Esophagus (tissue), 2 donors: ENCODE measurements around the gene IPO13. TPM values are rescaled to one million over a fixed set of nuclear protein-coding genes. Genes with fewer than 3 reads are reported as not detected.

Experiments
- H3K27ac ChIP-seq, 2 donors: one replicate each; pipeline ENCODE4 v1.5.1; 2013; ENCODE audit warnings: low read depth in 2 of 2, mild to moderate bottlenecking in 2 of 2, inconsistent platforms in 1 of 2, low read length in 1 of 2, moderate library complexity in 1 of 2
- H3K27me3 ChIP-seq, 2 donors: one replicate each; pipeline ENCODE4 v1.6.1; 2013; ENCODE audit warnings: low read length in 2 of 2, control low read depth in 1 of 2, mild to moderate bottlenecking in 1 of 2; ENCODE audit not compliant: insufficient read depth in 2 of 2, control insufficient read depth in 1 of 2
- H3K36me3 ChIP-seq, 2 donors: one replicate each; pipeline ENCODE4 v1.6.1; 2013; ENCODE audit warnings: low read length in 1 of 2; ENCODE audit not compliant: control insufficient read depth in 2 of 2, insufficient read depth in 2 of 2
- H3K4me1 ChIP-seq, 2 donors: one replicate each; pipeline ENCODE4 v1.6.1; 2013; ENCODE audit warnings: low read length in 1 of 2; ENCODE audit not compliant: control insufficient read depth in 2 of 2, insufficient read depth in 2 of 2
- H3K4me3 ChIP-seq, 2 donors: one replicate each; pipeline ENCODE4 v1.5.1; 2013; ENCODE audit warnings: low read length in 2 of 2, mild to moderate bottlenecking in 2 of 2, low read depth in 1 of 2, moderate library complexity in 1 of 2
- H3K9me3 ChIP-seq, 2 donors: one replicate each; pipeline ENCODE4 v1.6.1; 2013; ENCODE audit warnings: mild to moderate bottlenecking in 2 of 2, low read depth in 1 of 2, low read length in 1 of 2, moderate library complexity in 1 of 2; ENCODE audit not compliant: control insufficient read depth in 2 of 2, insufficient read depth in 1 of 2
- WGBS, 2 donors: extraction: QIAGEN DNeasy Blood & Tissue Kit; methylation state at CpG; one replicate each; pipeline ENCODE4 v1.1.7; 2013; 5-methylcytosine and 5-hydroxymethylcytosine counted together
- polyA plus RNA-seq, 2 donors: library from polyadenylated mRNA; stranded (reverse); fragments of 200-250 nt; gene quantifications; one replicate each; pipeline ENCODE4 v1.2.3, GENCODE V29; 2013
- donor health status: healthy with polysubstance abuse.
- donor health status: Bipolar disorder and iron deficiency.

IPO13 gene
- polyA plus RNA-seq, 2 donors = 18.1 to 22.1 TPM

- no peaks in the 10 kb centered on the region for H3K27me3 ChIP-seq
- H3K4me1 ChIP-seq = peaks cover 13 to 17% of the 10 kb centered on the region in 2 donors
- H3K4me3 ChIP-seq = peak overlapping the region; percentile 80 to 82
- 2 to 5% methylated on average over 27 of the region's 27 CpGs for WGBS, 2 donors
- no peaks in the 10 kb centered on the region for H3K9me3 ChIP-seq
- H3K36me3 ChIP-seq = peaks cover 0 to 9% of the 10 kb centered on the region in 2 donors
- H3K27ac ChIP-seq = peak overlapping the region; percentile 90 to 95
These were observed 517 bp downstream of the IPO13 start for GRCh38 chr1:43947061-43947873.

- no peaks in the 10 kb centered on the region for H3K9me3 ChIP-seq
- no peaks in the 10 kb centered on the region for H3K27me3 ChIP-seq
- H3K4me3 ChIP-seq = peak overlapping the region; percentile 80 to 82
- whole genome bisulfite sequencing, 2 donors = 22 to 35% methylated on average over 3 of the region's 3 CpGs
- no peak overlapping the region for H3K27ac ChIP-seq
- H3K4me1 ChIP-seq = peaks cover 13 to 20% of the 10 kb centered on the region in 2 donors
- peaks cover 0 to 9% of the 10 kb centered on the region in 2 donors for H3K36me3 ChIP-seq
These were observed 1.2 kb downstream of the IPO13 start for GRCh38 chr1:43947874-43948437.

DNA sequence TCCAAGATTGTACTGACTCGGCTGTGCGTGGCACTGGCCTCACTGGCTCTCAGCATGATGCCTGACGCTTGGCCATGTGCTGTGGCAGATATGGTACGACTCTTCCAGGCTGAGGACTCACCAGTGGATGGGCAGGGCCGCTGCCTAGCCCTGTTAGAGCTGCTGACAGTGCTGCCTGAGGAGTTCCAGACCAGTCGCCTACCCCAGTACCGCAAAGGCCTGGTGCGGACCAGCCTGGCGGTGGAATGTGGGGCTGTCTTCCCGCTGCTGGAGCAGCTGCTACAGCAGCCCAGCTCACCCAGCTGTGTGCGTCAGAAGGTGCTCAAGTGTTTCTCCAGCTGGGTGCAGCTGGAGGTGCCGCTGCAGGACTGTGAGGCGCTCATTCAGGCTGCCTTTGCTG is 2.9 kb downstream of the IPO13 start:
- H3K4me1 ChIP-seq = peaks cover 13 to 21% of the 10 kb centered on the region in 2 donors
- WGBS, 2 donors = 89% methylated on average over 13 of the region's 13 CpGs
- H3K4me3 ChIP-seq = no peak overlapping the region
- H3K27ac ChIP-seq = no peak overlapping the region
- peaks cover 0 to 9% of the 10 kb centered on the region in 2 donors for H3K36me3 ChIP-seq
- no peaks in the 10 kb centered on the region for H3K27me3 ChIP-seq
- no peaks in the 10 kb centered on the region for H3K9me3 ChIP-seq

DNA sequence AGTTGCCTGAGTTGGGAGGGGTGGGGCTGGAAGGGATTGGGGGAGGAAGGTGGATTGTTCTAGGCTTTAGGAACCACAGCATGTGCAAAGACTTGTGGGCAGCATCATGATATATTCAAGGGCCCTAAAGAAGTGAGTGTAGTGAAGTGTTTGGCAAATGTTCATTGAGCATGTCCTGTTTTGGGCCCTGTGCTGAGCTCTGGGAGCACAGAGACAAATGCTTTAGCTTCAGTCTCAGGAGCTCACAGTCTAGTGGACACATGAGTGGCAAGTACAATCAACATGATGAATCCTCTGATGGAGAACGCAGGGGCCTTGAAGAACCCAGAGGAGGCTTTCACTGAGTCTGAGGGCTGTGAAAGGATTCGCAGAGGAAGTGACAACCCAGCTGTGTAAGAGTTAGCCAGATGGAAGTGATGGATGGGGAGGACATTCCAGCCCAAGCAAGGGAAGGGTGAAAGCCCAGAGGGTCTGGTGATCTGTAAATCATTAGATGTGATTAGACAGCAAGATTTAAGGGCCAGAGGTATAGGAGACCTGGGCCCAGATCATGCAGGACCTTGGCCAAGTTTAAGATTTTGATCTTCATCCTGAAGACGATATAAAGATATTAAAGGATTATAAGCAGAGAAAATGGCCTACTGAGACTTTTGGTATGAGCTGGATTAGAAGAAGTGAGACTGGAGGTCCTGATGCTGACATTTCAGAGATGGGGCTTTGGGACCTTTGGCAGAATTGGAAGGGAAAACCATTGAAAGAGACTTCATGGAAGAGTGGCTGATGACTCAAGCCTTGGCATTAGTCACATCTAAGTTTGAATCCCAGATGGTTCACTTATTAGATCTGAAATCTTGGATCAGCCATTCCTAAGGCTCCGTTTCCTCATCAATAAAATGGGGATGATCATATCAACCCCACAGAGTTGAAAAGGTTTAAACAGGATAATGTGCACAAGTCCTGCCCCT is 4.6 kb downstream of the IPO13 start:
- peaks cover 13 to 21% of the 10 kb centered on the region in 2 donors for H3K4me1 ChIP-seq
- no peak overlapping the region for H3K27ac ChIP-seq
- H3K27me3 ChIP-seq = no peaks in the 10 kb centered on the region
- no peaks in the 10 kb centered on the region for H3K9me3 ChIP-seq
- peaks cover 0 to 11% of the 10 kb centered on the region in 2 donors for H3K36me3 ChIP-seq
- H3K4me3 ChIP-seq = no peak overlapping the region
- WGBS, 2 donors = 88 to 90% methylated on average over 4 of the region's 4 CpGs

GRCh38 chr1:43952731-43953346 is 6.1 kb downstream of the IPO13 start:
- H3K9me3 ChIP-seq = no peaks in the 10 kb centered on the region
- peaks cover 8 to 15% of the 10 kb centered on the region in 2 donors for H3K4me1 ChIP-seq
- WGBS, 2 donors = 51 to 60% methylated on average over 8 of the region's 8 CpGs
- H3K4me3 ChIP-seq = no peak overlapping the region
- peaks cover 9 to 26% of the 10 kb centered on the region in 2 donors for H3K36me3 ChIP-seq
- H3K27me3 ChIP-seq = no peaks in the 10 kb centered on the region
- H3K27ac ChIP-seq = peak overlapping the region in 1 of 2 donors; percentile 71

GRCh38 chr1:43953361-43953760 is 6.6 kb downstream of the IPO13 start:
- WGBS, 2 donors = 71 to 82% methylated on average over 3 of the region's 3 CpGs
- Histone ChIP-seq H3K27ac (peak overlapping the region in 1 of 2 donors; percentile 71), H3K4me1 (peaks cover 4 to 10% of the 10 kb centered on the region in 2 donors), H3K27me3 (no peaks in the 10 kb centered on the region), H3K9me3 (no peaks in the 10 kb centered on the region), H3K4me3 (no peak overlapping the region), H3K36me3 (peaks cover 10 to 29% of the 10 kb centered on the region in 2 donors)

- H3K27ac ChIP-seq = no peak overlapping the region
- no peak overlapping the region for H3K4me3 ChIP-seq
- no peaks in the 10 kb centered on the region for H3K27me3 ChIP-seq
- H3K4me1 ChIP-seq = peaks cover 0 to 7% of the 10 kb centered on the region in 2 donors
- H3K9me3 ChIP-seq = no peaks in the 10 kb centered on the region
- H3K36me3 ChIP-seq = peaks cover 15 to 35% of the 10 kb centered on the region in 2 donors
- 89 to 93% methylated on average over 5 of the region's 5 CpGs for WGBS, 2 donors
These were observed 7.3 kb downstream of the IPO13 start for GRCh38 chr1:43954036-43954435.

GRCh38 chr1:43956234-43956633 is 9.5 kb downstream of the IPO13 start:
- 94 to 96% methylated on average over 8 of the region's 8 CpGs for WGBS, 2 donors
- H3K4me1 ChIP-seq = peaks cover 0 to 4% of the 10 kb centered on the region in 2 donors
- no peak overlapping the region for H3K27ac ChIP-seq
- H3K9me3 ChIP-seq = no peaks in the 10 kb centered on the region
- no peaks in the 10 kb centered on the region for H3K27me3 ChIP-seq
- H3K36me3 ChIP-seq = peaks cover 20 to 39% of the 10 kb centered on the region in 2 donors
- no peak overlapping the region for H3K4me3 ChIP-seq
